Measurements from ENCODE around the gene AKAP13.

DNA sequence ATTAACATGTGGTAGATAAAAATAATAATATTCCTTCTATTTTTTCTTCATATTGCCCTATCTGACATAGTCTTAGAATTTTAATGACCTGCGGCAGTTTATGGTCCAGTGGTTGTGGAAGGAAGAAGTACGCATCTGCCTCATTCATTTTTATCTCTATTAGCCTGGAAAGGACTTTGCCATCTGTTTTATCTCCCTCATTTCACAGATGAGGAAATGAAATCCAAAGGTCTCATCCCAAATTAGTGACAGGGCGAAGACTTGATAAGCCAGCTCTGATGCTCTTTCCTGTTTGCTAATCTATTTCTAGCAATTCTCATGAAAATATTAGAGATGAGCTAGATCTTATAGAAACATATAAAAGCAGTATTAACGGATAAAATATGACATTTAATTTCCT, 301.0 kb downstream of the AKAP13 start:
- TF ChIP-seq, protein P1, sequence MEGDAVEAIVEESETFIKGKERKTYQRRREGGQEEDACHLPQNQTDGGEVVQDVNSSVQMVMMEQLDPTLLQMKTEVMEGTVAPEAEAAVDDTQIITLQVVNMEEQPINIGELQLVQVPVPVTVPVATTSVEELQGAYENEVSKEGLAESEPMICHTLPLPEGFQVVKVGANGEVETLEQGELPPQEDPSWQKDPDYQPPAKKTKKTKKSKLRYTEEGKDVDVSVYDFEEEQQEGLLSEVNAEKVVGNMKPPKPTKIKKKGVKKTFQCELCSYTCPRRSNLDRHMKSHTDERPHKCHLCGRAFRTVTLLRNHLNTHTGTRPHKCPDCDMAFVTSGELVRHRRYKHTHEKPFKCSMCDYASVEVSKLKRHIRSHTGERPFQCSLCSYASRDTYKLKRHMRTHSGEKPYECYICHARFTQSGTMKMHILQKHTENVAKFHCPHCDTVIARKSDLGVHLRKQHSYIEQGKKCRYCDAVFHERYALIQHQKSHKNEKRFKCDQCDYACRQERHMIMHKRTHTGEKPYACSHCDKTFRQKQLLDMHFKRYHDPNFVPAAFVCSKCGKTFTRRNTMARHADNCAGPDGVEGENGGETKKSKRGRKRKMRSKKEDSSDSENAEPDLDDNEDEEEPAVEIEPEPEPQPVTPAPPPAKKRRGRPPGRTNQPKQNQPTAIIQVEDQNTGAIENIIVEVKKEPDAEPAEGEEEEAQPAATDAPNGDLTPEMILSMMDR (IDR thresholded peaks at IDR 0.05) = no peak
- TF ChIP-seq ZFP36 (IDR thresholded peaks at IDR 0.05; ENCODE audit: borderline replicate concordance, partially characterized antibody) = no peak
- TF ChIP-seq, protein P2, sequence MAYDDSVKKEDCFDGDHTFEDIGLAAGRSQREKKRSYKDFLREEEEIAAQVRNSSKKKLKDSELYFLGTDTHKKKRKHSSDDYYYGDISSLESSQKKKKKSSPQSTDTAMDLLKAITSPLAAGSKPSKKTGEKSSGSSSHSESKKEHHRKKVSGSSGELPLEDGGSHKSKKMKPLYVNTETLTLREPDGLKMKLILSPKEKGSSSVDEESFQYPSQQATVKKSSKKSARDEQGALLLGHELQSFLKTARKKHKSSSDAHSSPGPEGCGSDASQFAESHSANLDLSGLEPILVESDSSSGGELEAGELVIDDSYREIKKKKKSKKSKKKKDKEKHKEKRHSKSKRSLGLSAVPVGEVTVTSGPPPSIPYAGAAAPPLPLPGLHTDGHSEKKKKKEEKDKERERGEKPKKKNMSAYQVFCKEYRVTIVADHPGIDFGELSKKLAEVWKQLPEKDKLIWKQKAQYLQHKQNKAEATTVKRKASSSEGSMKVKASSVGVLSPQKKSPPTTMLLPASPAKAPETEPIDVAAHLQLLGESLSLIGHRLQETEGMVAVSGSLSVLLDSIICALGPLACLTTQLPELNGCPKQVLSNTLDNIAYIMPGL (CRISPR knock-in tag; IDR thresholded peaks at IDR 0.05; ENCODE audit: borderline replicate concordance) = no peak
- TF ChIP-seq HDAC2 (IDR thresholded peaks at IDR 0.05) = no peak
- no peak for TF ChIP-seq JUN (IDR thresholded peaks at IDR 0.05)
- no peak for TF ChIP-seq PHF8 (IDR thresholded peaks at IDR 0.05; ENCODE audit: borderline replicate concordance, low read depth)
- no peak for TF ChIP-seq SREBF2 (IDR thresholded peaks at IDR 0.05)
- TF ChIP-seq SMC3 (IDR thresholded peaks at IDR 0.05) = no peak
